ENCODE data around the gene RAB6B.

Gene RAB6B

DNA sequence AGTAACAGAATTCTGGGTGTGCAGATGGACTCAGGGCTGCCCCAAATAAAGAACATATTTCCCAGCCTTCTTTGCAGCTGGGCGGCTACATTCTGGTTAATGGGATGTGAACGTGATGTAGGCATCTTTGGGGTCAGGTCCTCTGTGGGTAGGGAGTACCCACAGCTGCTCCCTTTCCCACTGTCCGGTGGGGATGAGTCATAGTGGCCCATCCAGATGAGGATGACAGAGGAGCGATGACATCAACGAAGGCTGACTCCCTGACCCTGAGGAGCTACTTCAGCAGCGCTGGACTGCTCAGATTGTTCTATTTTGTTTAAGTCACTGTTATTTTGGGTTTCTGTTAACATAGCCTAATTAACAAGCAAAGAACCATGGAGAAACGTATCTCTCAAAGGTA lies 52.0 kb downstream of the RAB6B start:
- H3K4me3 ChIP-seq (replicated peaks; ENCODE audit: low read depth, low read length), result no peak overlapping the region
- TF ChIP-seq, protein P1, sequence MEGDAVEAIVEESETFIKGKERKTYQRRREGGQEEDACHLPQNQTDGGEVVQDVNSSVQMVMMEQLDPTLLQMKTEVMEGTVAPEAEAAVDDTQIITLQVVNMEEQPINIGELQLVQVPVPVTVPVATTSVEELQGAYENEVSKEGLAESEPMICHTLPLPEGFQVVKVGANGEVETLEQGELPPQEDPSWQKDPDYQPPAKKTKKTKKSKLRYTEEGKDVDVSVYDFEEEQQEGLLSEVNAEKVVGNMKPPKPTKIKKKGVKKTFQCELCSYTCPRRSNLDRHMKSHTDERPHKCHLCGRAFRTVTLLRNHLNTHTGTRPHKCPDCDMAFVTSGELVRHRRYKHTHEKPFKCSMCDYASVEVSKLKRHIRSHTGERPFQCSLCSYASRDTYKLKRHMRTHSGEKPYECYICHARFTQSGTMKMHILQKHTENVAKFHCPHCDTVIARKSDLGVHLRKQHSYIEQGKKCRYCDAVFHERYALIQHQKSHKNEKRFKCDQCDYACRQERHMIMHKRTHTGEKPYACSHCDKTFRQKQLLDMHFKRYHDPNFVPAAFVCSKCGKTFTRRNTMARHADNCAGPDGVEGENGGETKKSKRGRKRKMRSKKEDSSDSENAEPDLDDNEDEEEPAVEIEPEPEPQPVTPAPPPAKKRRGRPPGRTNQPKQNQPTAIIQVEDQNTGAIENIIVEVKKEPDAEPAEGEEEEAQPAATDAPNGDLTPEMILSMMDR (IDR thresholded peaks at IDR 0.05; ENCODE audit: low read length, missing control alignments), result no peak
- peak; percentile 43 for DNase-seq (ENCODE audit: low read depth)

DNA sequence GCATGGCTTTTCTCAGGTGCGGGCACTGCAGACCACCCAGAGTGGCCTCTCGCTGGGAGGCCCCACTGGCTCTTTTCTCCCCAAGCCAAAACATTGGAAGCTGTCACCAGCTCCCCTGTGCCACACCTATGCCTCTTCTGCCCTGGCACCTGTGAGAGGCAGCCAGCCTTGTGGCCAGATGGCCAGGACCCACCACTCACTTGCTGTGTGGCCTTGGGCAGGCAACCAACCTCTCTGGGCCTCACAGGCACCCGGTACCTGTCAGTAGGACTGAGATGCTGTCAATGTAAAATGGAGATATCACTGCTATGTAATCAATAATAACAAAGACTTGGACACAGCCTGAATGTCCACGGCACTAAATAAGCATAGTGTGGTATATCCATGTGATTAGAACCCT lies 53.5 kb downstream of the RAB6B start:
- H3K4me3 ChIP-seq (replicated peaks; ENCODE audit: low read depth, low read length), result no peak overlapping the region
- TF ChIP-seq, protein P1 (IDR thresholded peaks at IDR 0.05; ENCODE audit: low read length, missing control alignments), result no peak

DNA sequence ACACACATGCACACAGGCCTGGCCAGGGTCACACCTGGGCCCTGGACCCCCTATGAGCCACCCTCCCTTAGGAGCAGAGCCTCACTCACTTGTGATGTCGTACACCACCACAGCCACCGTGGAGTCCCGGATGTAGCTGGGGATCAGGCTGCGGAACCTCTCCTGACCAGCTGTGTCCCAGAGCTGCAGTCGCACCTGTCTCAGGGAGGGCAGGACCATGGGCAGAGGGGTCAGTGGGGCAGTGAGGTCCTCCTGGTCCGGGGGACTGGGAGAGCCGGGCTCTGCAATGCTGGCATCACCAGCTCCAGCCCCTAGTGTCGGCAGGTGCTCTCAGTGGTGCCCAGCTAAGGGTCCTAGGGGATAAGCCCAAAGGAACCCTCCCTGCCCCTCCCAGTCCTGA lies 54.5 kb downstream of the RAB6B start:
- TF ChIP-seq, protein P1 (IDR thresholded peaks at IDR 0.05; ENCODE audit: low read length, missing control alignments), result no peak
- no peak for DNase-seq (ENCODE audit: low read depth)

More for the DNA sequence above, 53.5 kb downstream of the RAB6B start:
- no peak for DNase-seq (ENCODE audit: low read depth)

DNA sequence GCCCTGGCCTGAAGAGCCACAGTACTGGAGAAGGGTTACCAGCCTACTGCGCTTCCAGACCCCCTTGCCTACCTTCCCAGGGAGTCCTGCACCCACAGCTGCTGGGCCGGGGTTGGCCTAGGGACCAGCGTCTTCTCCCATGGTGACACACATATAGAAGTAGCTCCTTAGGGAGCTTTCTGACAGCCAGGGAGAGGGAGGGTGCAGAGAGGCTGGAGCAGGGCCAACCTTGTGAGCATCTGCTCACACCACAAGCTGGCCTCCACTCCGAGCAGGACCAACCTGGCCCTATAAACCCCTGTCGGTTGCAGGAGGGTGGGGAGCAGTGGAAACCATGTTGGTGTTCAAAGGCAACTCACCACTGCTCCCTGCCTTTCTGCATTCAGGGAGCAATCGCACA lies 54.9 kb downstream of the RAB6B start:
- TF ChIP-seq, protein P1 (IDR thresholded peaks at IDR 0.05; ENCODE audit: low read length, missing control alignments), result no peak
- no peak for DNase-seq (ENCODE audit: low read depth)
- H3K4me3 ChIP-seq (replicated peaks; ENCODE audit: low read depth, low read length), result no peak overlapping the region

More for the DNA sequence above, 54.5 kb downstream of the RAB6B start:
- no peak overlapping the region for H3K4me3 ChIP-seq (replicated peaks; ENCODE audit: low read depth, low read length)

DNA sequence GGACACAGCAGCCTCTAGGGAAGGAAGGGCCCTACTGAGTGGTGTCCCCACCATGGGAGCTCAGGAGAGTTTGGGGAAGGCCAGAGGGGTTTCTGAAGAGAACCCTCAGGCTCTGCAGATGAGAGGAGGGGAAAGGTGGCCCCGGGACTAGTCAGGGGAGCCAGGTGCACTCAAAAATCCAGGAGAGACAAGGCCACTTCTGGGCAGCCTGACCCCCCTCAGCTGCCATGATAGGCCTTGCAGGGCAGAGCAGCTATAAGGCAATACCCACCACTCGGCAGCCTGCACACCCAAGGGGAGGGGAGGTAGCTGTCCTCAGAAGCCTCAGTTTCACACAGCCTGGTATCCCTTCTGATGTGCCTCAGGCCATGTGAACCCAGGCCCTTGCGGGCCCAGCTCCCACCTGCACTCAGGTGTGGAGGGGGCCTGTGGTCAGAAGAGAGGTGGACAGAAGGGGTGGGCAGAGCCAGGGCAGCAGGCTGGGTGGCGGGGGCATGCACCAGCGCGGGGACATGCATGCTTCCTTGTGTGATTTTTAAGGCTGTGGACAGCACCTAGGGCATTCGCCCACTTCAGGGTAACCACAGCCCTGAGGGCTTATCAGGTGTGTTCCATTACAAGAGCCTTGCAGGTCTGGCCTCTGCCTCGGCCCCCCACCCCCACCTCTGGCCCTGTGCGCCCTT lies 55.5 kb downstream of the RAB6B start:
- no peak overlapping the region for H3K4me3 ChIP-seq (replicated peaks; ENCODE audit: low read depth, low read length)
- TF ChIP-seq, protein P1 (IDR thresholded peaks at IDR 0.05; ENCODE audit: low read length, missing control alignments), result no peak
- DNase-seq (ENCODE audit: low read depth), result no peak

DNA sequence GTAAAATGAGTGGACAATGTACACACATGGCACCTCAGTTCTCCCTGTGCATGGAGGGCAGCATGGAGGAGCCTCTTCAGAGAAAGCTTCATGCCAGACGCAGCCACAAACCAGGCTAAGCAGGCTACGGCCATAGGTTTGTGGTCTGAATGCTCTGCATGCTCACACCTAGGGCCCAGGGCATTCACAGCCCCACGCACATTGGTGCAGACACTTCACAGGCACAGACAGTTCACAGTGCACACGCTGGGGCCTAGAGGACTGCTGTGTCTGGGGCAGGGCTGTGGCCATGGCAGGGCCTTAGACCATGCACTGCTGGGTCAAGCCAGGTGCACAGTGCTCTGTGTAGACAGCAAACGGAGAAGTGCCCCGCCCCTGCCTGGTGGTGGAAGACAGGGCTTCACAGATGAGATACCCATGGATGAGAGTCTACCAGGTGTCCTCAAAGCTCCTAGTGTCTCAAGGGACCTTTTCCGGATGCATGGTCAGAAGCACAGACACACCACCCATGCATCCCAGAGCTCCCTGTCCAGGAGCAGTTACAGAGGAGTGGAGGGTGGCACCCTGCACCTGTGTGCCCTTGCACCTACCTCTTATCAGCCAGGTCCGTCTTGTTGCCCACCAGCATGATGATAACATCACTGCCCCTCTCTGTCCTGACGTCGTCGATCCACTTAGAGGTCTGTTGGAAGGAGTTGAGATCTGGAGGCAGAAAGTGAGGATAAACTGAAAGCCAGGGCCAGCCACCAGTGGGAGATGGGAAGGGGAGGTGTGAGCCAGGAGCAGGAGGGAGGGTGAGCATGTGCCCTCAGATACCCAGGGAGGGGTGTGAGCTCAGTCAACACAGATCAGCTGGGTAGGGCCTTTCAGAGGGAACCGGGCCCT lies 56.5 kb downstream of the RAB6B start:
- no peak overlapping the region for H3K4me3 ChIP-seq (replicated peaks; ENCODE audit: low read depth, low read length)
- TF ChIP-seq, protein P1 (IDR thresholded peaks at IDR 0.05; ENCODE audit: low read length, missing control alignments), result no peak
- no peak for DNase-seq (ENCODE audit: low read depth)

Data from fibroblast of pulmonary artery (primary cell).